Measurements from ENCODE around the gene RAD17. TPM values are rescaled to one million over a fixed set of nuclear protein-coding genes. Genes with fewer than 3 reads are reported as not detected.

RAD17 gene
- total and polyA plus RNA-seq, 2 experiments from 2014 or later, result 29.0 to 38.8 TPM

DNA sequence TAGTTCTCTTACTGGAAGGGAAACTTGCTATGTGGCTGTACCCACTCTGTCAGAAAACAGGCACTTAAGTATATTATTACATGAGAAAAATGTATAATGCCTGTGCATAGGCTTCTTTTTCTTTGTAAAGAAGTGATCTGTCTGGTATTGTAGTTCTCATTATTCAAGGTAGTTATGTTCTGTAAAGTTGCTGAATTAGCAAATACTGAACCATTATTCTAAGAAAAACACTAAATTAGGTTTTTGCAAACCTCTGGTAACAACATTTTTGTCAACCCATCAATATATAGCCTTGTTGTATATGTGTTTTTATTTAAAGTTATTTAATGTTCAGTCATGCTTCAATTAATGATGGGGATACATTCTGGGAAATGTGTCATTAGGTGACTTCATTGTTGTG lies 8.8 kb downstream of the RAD17 start (continued):
- TF ChIP-seq, protein P1, sequence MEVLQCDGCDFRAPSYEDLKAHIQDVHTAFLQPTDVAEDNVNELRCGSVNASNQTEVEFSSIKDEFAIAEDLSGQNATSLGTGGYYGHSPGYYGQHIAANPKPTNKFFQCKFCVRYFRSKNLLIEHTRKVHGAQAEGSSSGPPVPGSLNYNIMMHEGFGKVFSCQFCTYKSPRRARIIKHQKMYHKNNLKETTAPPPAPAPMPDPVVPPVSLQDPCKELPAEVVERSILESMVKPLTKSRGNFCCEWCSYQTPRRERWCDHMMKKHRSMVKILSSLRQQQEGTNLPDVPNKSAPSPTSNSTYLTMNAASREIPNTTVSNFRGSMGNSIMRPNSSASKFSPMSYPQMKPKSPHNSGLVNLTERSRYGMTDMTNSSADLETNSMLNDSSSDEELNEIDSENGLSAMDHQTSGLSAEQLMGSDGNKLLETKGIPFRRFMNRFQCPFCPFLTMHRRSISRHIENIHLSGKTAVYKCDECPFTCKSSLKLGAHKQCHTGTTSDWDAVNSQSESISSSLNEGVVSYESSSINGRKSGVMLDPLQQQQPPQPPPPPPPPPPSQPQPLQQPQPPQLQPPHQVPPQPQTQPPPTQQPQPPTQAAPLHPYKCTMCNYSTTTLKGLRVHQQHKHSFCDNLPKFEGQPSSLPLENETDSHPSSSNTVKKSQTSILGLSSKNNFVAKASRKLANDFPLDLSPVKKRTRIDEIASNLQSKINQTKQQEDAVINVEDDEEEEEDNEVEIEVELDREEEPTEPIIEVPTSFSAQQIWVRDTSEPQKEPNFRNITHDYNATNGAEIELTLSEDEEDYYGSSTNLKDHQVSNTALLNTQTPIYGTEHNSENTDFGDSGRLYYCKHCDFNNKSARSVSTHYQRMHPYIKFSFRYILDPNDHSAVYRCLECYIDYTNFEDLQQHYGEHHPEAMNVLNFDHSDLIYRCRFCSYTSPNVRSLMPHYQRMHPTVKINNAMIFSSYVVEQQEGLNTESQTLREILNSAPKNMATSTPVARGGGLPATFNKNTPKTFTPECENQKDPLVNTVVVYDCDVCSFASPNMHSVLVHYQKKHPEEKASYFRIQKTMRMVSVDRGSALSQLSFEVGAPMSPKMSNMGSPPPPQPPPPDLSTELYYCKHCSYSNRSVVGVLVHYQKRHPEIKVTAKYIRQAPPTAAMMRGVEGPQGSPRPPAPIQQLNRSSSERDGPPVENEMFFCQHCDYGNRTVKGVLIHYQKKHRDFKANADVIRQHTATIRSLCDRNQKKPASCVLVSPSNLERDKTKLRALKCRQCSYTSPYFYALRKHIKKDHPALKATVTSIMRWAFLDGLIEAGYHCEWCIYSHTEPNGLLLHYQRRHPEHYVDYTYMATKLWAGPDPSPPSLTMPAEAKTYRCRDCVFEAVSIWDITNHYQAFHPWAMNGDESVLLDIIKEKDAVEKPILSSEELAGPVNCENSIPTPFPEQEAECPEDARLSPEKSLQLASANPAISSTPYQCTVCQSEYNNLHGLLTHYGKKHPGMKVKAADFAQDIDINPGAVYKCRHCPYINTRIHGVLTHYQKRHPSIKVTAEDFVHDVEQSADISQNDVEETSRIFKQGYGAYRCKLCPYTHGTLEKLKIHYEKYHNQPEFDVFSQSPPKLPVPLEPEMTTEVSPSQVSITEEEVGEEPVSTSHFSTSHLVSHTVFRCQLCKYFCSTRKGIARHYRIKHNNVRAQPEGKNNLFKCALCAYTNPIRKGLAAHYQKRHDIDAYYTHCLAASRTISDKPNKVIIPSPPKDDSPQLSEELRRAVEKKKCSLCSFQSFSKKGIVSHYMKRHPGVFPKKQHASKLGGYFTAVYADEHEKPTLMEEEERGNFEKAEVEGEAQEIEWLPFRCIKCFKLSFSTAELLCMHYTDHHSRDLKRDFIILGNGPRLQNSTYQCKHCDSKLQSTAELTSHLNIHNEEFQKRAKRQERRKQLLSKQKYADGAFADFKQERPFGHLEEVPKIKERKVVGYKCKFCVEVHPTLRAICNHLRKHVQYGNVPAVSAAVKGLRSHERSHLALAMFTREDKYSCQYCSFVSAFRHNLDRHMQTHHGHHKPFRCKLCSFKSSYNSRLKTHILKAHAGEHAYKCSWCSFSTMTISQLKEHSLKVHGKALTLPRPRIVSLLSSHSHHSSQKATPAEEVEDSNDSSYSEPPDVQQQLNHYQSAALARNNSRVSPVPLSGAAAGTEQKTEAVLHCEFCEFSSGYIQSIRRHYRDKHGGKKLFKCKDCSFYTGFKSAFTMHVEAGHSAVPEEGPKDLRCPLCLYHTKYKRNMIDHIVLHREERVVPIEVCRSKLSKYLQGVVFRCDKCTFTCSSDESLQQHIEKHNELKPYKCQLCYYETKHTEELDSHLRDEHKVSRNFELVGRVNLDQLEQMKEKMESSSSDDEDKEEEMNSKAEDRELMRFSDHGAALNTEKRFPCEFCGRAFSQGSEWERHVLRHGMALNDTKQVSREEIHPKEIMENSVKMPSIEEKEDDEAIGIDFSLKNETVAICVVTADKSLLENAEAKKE (CRISPR knock-in tag; IDR thresholded peaks at IDR 0.05), result no peak

DNA sequence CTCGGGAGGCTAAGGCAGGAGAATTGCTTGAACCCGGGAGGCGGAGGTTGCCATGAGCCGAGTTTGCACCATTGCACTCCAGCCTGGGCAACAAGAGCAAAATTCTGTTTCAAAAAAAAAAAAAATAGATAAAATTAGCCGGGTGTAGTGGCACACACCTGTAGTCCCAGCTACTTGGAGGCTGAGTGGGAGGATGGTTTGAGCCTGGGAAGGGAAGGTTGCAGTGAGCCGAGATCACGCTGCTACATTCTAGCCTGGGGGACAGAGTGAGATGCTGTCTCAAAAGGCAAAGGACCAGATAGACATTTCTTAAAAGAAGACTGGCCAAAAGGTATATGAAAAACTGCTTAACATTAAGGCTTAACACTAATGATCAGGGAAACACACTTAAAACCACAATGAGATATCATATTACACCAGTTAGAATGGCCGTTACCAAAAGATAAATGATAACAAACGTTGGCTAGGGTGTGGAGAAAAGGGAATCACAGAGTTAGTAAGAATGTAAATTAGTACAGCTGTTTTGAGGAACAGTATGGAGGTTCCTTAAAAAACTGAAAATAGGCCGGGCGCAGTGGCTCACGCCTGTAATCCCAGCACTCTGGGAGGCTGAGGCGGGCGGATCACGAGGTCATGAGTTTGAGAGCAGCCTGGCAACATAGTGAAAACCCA lies 35.2 kb downstream of the RAD17 start:
- no peaks in the 10 kb centered on the region; the same call in 1 of the 2 replicates for H3K9me2 ChIP-seq (ENCODE audit: insufficient read depth)
- no peak overlapping the region for H2AFZ ChIP-seq
- H3K79me2 ChIP-seq (replicated peaks; ENCODE audit: insufficient read depth), result no peaks in the 10 kb centered on the region
- H3K4me1 ChIP-seq (ENCODE audit: insufficient read depth), result no peaks in the 10 kb centered on the region
- peaks cover 8% of the 10 kb centered on the region; the same call in 1 of the 2 replicates for H3K36me3 ChIP-seq (ENCODE audit: insufficient read depth)
- H3F3A ChIP-seq (replicated peaks; ENCODE audit: low read depth), result no peaks in the 10 kb centered on the region
- H3K27me3 Mint-ChIP-seq (ENCODE audit: insufficient read depth, low read depth, poor library complexity), result no peaks in the 10 kb centered on the region
- H3K27me3 ChIP-seq (ENCODE audit: insufficient read depth), result no peaks in the 10 kb centered on the region
- DNase-seq (ENCODE audit: low spot score) (no peak), ATAC-seq (no peak)
- no peak overlapping the region for H3K27ac Mint-ChIP-seq
- H3K4me1 Mint-ChIP-seq, result no peaks in the 10 kb centered on the region
- H3K4me3 ChIP-seq, result no peak overlapping the region
- no peaks in the 10 kb centered on the region; the same call in 1 of the 2 replicates for H4K20me1 ChIP-seq (replicated peaks; ENCODE audit: insufficient read depth)
- H3K4me3 Mint-ChIP-seq, result no peak overlapping the region
- no peak overlapping the region for H3K4me2 ChIP-seq
- H3K36me3 Mint-ChIP-seq (ENCODE audit: low read depth), result peaks cover 40% of the 10 kb centered on the region
- H3K9me3 Mint-ChIP-seq, result no peaks in the 10 kb centered on the region
- H3K27ac ChIP-seq (ENCODE audit: low read depth), result no peak overlapping the region
- TF ChIP-seq JUNB (IDR thresholded peaks at IDR 0.05; ENCODE audit: unreplicated experiment) (no peak), ZNF331 (CRISPR knock-in tag; IDR thresholded peaks at IDR 0.05; ENCODE audit: low read depth) (no peak), STAT1 (IDR thresholded peaks at IDR 0.05; ENCODE audit: unreplicated experiment) (no peak), EZH2phosphoT487 (IDR thresholded peaks at IDR 0.05; ENCODE audit: unreplicated experiment) (no peak), ZNF114 (CRISPR knock-in tag; IDR thresholded peaks at IDR 0.05) (no peak), NANOG (IDR thresholded peaks at IDR 0.05; ENCODE audit: borderline replicate concordance) (no peak)
- TF ChIP-seq, protein P1 (CRISPR knock-in tag; IDR thresholded peaks at IDR 0.05), result no peak
- TF ChIP-seq, protein P2, sequence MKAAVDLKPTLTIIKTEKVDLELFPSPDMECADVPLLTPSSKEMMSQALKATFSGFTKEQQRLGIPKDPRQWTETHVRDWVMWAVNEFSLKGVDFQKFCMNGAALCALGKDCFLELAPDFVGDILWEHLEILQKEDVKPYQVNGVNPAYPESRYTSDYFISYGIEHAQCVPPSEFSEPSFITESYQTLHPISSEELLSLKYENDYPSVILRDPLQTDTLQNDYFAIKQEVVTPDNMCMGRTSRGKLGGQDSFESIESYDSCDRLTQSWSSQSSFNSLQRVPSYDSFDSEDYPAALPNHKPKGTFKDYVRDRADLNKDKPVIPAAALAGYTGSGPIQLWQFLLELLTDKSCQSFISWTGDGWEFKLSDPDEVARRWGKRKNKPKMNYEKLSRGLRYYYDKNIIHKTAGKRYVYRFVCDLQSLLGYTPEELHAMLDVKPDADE (IDR thresholded peaks at IDR 0.05), result no peak
